GM23338 (cell line): ENCODE results near the gene USP32. TPM values are rescaled to one million over a fixed set of nuclear protein-coding genes. Genes with fewer than 3 reads are reported as not detected.

Experiments used
- ATAC-seq: fragments of 200-7000 bp; cut with Tn5 transposase; 3 replicates; pipeline ENCODE4 v1.9.1; 2020
- DNase-seq: peaks from one replicate; pipeline ENCODE4 v3.0.0-alpha.2; 2015; ENCODE audit warnings: low spot score
- H2AFZ ChIP-seq: fragments of 200-600 bp; sonication (generic); 2 replicates; pipeline ENCODE4 v1.8.0; 2016; ENCODE audit warnings: antibody characterized with exemption, mild to moderate bottlenecking, moderate library complexity
- H3F3A ChIP-seq: fragments of 200-600 bp; sonication (generic); replicated peaks from 2 replicates; pipeline ENCODE4 v1.8.0; 2017; ENCODE audit warnings: antibody characterized with exemption, mixed run types, low read depth
- H3K27ac ChIP-seq: fragments of 200-600 bp; sonication (generic); 2 replicates; pipeline ENCODE4 v1.6.1; 2016; ENCODE audit warnings: low read depth
- H3K27me3 ChIP-seq: fragments of 200-600 bp; sonication (generic); 2 replicates; pipeline ENCODE4 v1.8.0; 2016; ENCODE audit warnings: mild to moderate bottlenecking, mixed run types, moderate library complexity; ENCODE audit not compliant: insufficient read depth
- H3K36me3 ChIP-seq: fragments of 200-600 bp; sonication (generic); 2 replicates; pipeline ENCODE4 v1.8.0; 2016; ENCODE audit warnings: mild to moderate bottlenecking; ENCODE audit not compliant: insufficient read depth
- H3K4me1 ChIP-seq: fragments of 200-600 bp; sonication (generic); 2 replicates; pipeline ENCODE4 v1.8.0; 2016; ENCODE audit warnings: mild to moderate bottlenecking, moderate library complexity; ENCODE audit not compliant: insufficient read depth
- H3K4me2 ChIP-seq: fragments of 200-600 bp; sonication (generic); 2 replicates; pipeline ENCODE4 v1.7.1; 2017; ENCODE audit warnings: mixed run types
- H3K4me3 ChIP-seq: fragments of 200-600 bp; sonication (generic); 2 replicates; pipeline ENCODE4 v1.6.1; 2016; ENCODE audit warnings: mixed run types
- H3K79me2 ChIP-seq: fragments of 200-600 bp; sonication (generic); replicated peaks from 2 replicates; pipeline ENCODE4 v1.8.0; 2017; ENCODE audit warnings: mild to moderate bottlenecking; ENCODE audit not compliant: insufficient read depth
- H3K9me2 ChIP-seq: fragments of 200-600 bp; sonication (generic); 2 replicates; pipeline ENCODE4 v1.8.0; 2017; ENCODE audit not compliant: insufficient read depth
- H4K20me1 ChIP-seq: fragments of 200-600 bp; sonication (generic); replicated peaks from 2 replicates; pipeline ENCODE4 v1.8.0; 2017; ENCODE audit warnings: mild to moderate bottlenecking; ENCODE audit not compliant: insufficient read depth
- H3K27ac Mint-ChIP-seq: 2 replicates; pipeline ENCODE4 v1.8.0; 2020; ENCODE audit warnings: inconsistent platforms, mild to moderate bottlenecking, moderate library complexity, mixed read lengths
- H3K27me3 Mint-ChIP-seq: 3 replicates; pipeline ENCODE4 v1.8.0; 2022; ENCODE audit warnings: low read depth, mild to moderate bottlenecking, moderate library complexity, mixed read lengths, inconsistent platforms; ENCODE audit not compliant: insufficient read depth, poor library complexity
- H3K36me3 Mint-ChIP-seq: 3 replicates; pipeline ENCODE4 v1.8.0; 2021; ENCODE audit warnings: low read depth, mild to moderate bottlenecking, inconsistent platforms, moderate library complexity, mixed read lengths
- H3K4me1 Mint-ChIP-seq: 3 replicates; pipeline ENCODE4 v1.8.0; 2020; ENCODE audit warnings: mild to moderate bottlenecking, inconsistent platforms, mixed read lengths
- H3K4me3 Mint-ChIP-seq: 3 replicates; pipeline ENCODE4 v1.8.0; 2021; ENCODE audit warnings: moderate library complexity, mild to moderate bottlenecking, inconsistent platforms, mixed read lengths
- H3K9me3 Mint-ChIP-seq: 3 replicates; pipeline ENCODE4 v1.8.0; 2020; ENCODE audit warnings: moderate library complexity, mild to moderate bottlenecking, inconsistent platforms, mixed read lengths
- CREB1 ChIP-seq: fragments of 250-450 bp; sonication (Bioruptor Pico); IDR thresholded peaks from 2 replicates; pipeline ENCODE4 v1.5.0; 2020; ENCODE audit warnings: low read depth, mild to moderate bottlenecking, moderate library complexity
- CTCF ChIP-seq, 2 experiments: fragments of 200-600 bp in 1 of 2; sonication (generic) in 1 of 2; conservative IDR thresholded peaks; 2 replicates each; pipeline versions ENCODE4 v1.5.1 to v1.6.1; 2016 to 2017; ENCODE audit warnings: antibody characterized with exemption in 2 of 2, low read depth in 2 of 2, mild to moderate bottlenecking in 2 of 2, moderate library complexity in 1 of 2
- ETS1 ChIP-seq: IDR thresholded peaks from 2 replicates; pipeline ENCODE4 v1.6.1; 2016; ENCODE audit warnings: antibody characterized with exemption
- EZH2 ChIP-seq: fragments of 200-600 bp; sonication (generic); IDR thresholded peaks from one replicate; pipeline ENCODE4 v1.8.0; 2017; ENCODE audit warnings: antibody characterized with exemption, mild to moderate bottlenecking, low read depth; ENCODE audit not compliant: unreplicated experiment
- EZH2phosphoT487 ChIP-seq: fragments of 200-600 bp; sonication (generic); IDR thresholded peaks from one replicate; pipeline ENCODE4 v1.8.1; 2018; ENCODE audit warnings: antibody characterized with exemption; ENCODE audit not compliant: unreplicated experiment
- JUNB ChIP-seq: IDR thresholded peaks from one replicate; pipeline ENCODE4 v1.6.1; 2016; ENCODE audit warnings: antibody characterized with exemption; ENCODE audit not compliant: unreplicated experiment
- NANOG ChIP-seq: IDR thresholded peaks from 2 replicates; pipeline ENCODE4 v1.6.1; 2016; ENCODE audit warnings: antibody characterized with exemption, borderline replicate concordance
- REST ChIP-seq: IDR thresholded peaks from one replicate; pipeline ENCODE4 v1.6.1; 2018; ENCODE audit warnings: antibody characterized with exemption; ENCODE audit not compliant: unreplicated experiment
- STAT1 ChIP-seq: IDR thresholded peaks from one replicate; pipeline ENCODE4 v1.6.1; 2016; ENCODE audit warnings: antibody characterized with exemption; ENCODE audit not compliant: unreplicated experiment
- ZNF114 ChIP-seq: fragments of 250-450 bp; sonication (Bioruptor Pico); IDR thresholded peaks from 2 replicates; pipeline ENCODE4 v1.5.0; 2020; ENCODE audit warnings: mild to moderate bottlenecking, moderate library complexity
- polyA plus RNA-seq: library from polyadenylated mRNA; unstranded; fragments of >200 nt; fragmentation: Nextera tagmentation; extraction: Ambion mirVana; gene quantifications from 2 replicates; pipeline ENCODE4 v1.2.1, GENCODE V29; 2016
- total RNA-seq: library from RNA; depleted of rRNA; stranded (reverse); fragments of >200 nt; shearing (Covaris generic); gene quantifications from 2 replicates; pipeline ENCODE4 v1.2.3, GENCODE V29; 2014

The USP32 gene
- total and polyA plus RNA-seq, 2 experiments from 2014 or later, result 43.6 to 129 TPM

GRCh38 chr17:60401819-60402218 lies 9.9 kb upstream of the USP32 start (continued):
- no peak for TF ChIP-seq REST
- TF ChIP-seq ZNF114, result no peak
- no peak for TF ChIP-seq ETS1
- TF ChIP-seq EZH2phosphoT487, result no peak

- Mint-ChIP-seq H3K9me3 (no peaks in the 10 kb centered on the region), H3K4me3 (no peak overlapping the region), H3K4me1 (peaks cover 7% of the 10 kb centered on the region; the same call in 2 of the 3 replicates), H3K27ac (no peak overlapping the region), H3K36me3 (no peaks in the 10 kb centered on the region), H3K27me3 (no peaks in the 10 kb centered on the region)
- no peaks in the 10 kb centered on the region for H3F3A ChIP-seq
- no peaks in the 10 kb centered on the region for H3K79me2 ChIP-seq
- ATAC-seq, result no peak
- 0 out of 2 replicates have a peak overlapping the region, but pooled peaks have one; percentile 55 for H3K27ac ChIP-seq
- H3K4me2 ChIP-seq, result no peak overlapping the region
- no peaks in the 10 kb centered on the region for H4K20me1 ChIP-seq
- no peaks in the 10 kb centered on the region for H3K9me2 ChIP-seq
- no peaks in the 10 kb centered on the region for H3K27me3 ChIP-seq
- no peak for TF ChIP-seq ETS1
- TF ChIP-seq EZH2phosphoT487, result no peak
- TF ChIP-seq JUNB, result no peak
- no peak for TF ChIP-seq CREB1
- no peak for TF ChIP-seq NANOG
- no peak for TF ChIP-seq EZH2
- TF ChIP-seq CTCF (conservative IDR thresholded peaks at IDR 0.05; ENCODE audit: low read depth in 2 of 2), result no peak
- TF ChIP-seq STAT1, result no peak
- DNase-seq, result no peak
- H3K4me3 ChIP-seq, result no peak overlapping the region
- H2AFZ ChIP-seq, result peak overlapping the region; percentile 63; the same call in 1 of the 2 replicates
- H3K36me3 ChIP-seq, result no peaks in the 10 kb centered on the region
- 0 out of 2 replicates have a peak, but pooled peaks cover under 1% of the 10 kb centered on the region for H3K4me1 ChIP-seq
Measured at GRCh38 chr17:60398227-60398959, 6.5 kb upstream of the USP32 start.
